GM04504 (cell line): Measurements from ENCODE around the gene ZNG1E.
"Not testable (repeated sequence)": the region's sequence is repeated elsewhere in the genome, so short reads cannot be mapped to it uniquely, and the experiment has no call there.

Experiments used
- DNase-seq: peaks from one replicate; pipeline ENCODE4 v3.0.0-alpha.2; 2012; ENCODE audit warnings: low read depth

ZNG1E gene

DNA sequence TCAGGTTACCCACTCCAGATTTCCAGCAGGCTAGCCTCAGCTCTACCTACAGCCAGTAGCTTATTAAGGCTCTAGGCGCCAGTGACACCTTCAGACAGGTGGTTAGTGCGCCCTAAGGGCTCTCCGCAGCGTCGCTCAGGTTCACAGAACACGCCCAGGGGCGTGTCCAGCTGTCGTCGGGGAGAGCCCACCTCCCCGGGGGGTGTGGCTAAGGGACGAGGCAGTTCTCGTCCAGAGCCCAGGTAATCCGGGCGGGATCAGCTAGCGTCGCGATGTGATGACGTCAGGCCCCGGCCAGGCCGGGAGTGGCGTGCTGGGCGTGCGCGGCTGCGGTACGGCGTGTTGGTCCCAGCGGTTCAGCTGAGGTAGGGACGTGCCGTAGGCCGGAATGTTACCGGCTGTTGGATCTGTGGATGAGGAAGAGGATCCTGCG is at the start of gene ZNG1E:
TSS of gene ZNG1E (plus strand) at position 340 of the 433 bp plus-strand sequence. CDS start at position 389, 49 bp downstream.
- DNase-seq: not testable (repeated sequence)

DNA sequence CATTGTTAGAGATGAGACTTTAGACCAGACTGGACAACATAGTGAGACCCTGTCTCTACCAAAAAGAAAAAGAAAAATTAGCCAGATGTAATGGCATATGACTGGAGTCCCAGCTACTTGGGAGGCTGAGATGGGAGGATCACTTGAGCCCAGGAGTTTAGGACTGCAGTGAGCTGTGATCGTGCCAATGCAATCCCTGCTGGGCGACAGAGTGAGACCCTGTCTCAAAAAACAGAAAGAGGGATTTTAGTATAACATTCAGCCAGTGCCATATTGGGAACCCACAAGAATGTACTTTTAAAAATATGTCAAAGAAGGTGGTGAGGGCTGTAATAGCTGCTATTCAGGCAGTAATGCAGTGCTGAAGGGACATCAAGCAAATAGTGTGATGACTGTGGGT is 2.1 kb upstream of the ZNG1E start:
- DNase-seq: not testable (repeated sequence)

DNA sequence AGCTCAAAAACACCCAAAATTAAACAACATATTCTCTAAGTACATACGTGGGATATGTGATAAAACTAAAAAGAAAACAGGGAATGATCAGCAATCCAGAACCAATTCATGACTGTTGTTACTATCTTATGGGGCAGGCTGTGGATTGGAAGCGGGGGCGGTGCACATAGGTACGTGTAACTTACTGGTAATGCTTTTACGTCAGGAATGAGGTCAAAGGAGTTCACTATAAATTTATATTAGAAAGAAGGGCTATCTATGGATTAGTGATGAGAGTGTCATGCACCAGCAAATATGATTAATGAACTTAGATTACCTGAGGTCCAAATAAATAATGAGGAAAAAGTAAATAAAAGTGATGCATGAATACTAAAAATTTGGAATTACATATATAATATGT is 710 bp upstream of the ZNG1E start:
- DNase-seq: not testable (repeated sequence)

DNA sequence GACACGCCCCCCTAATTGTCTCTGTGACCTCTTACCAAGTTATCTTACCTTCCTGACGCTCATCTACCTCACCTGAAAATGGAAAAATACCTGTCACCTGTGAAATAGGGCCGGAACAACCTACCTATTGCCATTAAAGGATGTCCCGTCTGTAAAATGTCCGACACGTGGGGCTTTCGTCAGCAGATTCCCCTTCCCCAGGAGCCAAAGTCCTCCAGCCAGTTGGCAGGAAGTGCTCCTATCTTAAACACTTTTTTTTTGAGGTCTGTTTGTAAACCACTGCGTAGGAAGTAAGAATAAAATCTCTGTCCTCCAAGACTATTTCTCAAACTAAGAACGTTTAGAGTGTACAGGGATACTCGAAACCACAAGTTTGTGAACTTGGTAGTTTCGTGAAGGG is 661 bp downstream of the ZNG1E start:
- not testable (repeated sequence) for DNase-seq

DNA sequence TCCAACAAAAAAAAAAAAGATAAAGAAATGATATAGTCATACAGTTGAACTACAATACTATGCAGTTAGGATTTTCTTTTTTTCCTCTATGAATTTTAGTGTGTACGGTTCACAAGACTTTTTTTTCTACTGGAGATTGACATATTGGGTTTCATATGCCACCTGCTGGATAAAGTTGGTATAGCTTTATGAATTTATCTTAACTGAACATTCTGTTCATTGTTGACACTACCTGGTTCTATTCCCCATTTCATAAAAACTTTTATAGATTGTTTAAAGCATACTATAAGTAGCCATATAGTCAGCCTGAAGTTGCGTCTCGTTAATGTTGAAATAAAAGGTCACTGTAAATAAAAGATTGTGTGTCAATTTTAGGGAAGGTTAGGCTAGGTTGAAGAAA is 2.8 kb downstream of the ZNG1E start:
- DNase-seq: not testable (repeated sequence)

DNA sequence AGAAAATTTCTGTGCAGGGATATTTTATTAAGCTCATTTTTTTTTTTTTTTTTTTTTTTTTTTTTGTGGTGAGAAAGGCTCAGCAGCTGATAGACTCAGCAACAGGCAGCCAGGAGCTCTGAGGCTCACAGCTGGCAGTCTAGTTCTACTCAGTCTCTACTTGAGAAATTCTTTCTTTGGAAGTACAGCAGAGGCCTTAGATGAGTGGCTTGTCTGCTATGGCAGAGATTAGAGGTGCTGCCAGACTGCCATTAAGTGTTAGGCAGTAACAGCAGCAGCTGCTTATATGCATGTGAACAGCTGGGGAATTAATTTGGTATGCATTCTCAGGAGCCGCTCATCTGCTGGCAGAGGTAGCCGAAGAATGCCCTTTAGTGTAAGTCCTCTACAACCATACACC is 27.8 kb downstream of the ZNG1E start:
- not testable (repeated sequence) for DNase-seq

DNA sequence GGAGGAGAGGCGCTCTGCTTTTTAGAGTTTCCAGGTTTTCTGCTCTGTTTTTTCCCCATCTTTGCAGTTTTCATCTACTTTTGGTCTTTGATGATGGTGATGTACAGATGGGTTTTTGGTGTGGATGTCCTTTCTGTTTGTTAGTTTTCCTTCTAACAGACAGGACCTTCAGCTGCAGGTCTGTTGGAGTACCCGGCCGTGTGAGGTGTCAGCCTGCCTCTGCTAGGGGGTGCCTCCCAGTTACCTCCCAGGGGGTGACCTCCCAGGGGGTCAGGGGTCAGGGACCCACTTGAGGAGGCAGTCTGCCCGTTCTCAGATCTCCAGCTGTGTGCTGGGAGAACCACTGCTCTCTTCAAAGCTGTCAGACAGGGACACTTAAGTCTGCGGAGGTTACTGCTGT is 38.7 kb downstream of the ZNG1E start:
- not testable (repeated sequence) for DNase-seq

DNA sequence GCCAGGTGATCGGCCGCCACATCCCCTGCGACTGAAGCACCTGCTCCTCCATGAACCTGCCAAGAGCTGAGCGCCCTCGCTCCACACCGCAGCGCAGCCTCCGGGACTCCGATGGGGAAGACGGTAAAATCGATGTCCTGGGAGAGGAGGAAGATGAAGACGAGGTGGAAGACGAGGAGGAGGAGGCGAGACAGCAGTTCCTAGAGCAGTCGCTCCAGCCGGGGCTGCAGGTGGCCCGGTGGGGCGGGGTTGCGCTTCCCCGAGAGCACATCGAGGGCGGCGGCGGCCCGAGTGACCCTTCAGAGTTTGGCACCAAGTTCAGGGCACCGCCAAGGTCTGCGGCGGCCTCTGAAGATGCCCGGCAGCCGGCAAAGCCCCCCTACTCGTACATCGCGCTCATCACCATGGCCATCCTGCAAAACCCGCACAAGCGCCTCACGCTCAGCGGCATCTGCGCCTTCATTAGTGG is 61.4 kb downstream of the ZNG1E start, which contains the start of gene FOXD4L4:
TSS of gene FOXD4L4 (plus strand) at position 51 of the 469 bp plus-strand sequence. CDS start at position 51, 0 bp downstream.
- not testable (repeated sequence) for DNase-seq

DNA sequence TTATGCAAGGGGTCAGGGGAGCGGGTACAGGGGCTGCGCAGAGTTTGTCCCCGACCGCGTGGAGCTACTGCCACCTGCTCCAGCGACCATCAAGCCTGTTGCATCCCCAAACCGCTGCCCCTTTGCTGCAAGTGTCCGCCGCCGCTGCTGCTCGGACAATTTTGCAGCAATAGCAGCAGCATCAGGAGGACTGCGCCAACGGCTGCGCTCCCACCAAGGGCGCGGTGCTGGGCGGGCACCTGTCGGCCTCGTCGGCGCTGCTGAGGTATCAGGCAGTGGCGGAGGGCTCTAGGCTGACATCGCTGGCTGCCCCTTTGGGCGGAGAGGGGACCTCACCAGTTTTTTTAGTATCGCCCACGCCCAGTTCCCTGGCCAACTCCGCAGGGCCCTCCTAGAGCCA is 62.4 kb downstream of the ZNG1E start:
- not testable (repeated sequence) for DNase-seq
